Measurements from ENCODE around the gene SH3PXD2A.

The SH3PXD2A gene

DNA sequence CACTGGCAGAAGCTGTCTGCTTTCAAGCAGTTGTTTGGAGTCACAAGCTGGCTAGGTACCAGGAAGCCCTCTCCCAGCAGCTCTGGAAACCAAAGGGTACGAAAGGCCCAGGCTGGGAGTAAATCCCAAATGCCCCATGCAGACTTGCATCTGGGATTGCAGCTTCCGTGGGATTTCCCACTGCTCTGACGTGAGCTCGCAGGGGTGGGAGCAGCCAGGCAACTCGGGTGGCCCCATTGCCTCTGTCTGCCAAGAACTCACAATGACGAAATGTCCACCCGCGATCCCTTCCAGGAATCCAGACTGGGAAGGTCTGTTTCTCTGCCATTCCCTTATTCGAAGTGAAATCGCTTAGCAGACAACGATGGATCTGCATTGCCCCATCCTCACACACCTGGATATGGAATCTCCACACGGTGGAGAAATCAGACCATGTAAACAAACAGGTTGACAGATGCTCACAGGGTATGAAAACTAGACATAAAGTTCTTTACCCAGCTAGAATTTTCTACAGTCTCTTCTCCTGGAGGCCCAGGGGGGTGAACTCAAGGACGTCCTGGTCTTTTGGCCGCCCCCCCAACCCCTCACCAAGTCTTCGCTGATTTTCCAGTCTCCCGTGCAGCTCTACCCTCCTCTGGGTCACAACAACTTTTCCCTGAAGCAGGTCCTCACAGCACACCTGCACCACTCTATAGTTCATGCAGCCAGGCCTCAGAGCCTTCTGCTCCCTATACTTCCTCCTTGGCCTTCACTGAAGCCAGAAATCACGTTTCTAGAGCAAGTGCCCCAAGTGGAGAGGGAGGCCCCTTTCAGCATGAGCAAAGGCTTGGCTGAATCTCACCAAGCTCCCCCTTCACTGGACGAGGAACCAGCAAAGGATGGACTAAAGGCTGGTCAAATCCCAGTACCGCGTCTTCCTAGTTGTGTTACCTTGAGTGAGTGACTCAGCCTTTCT, 20.0 kb downstream of the SH3PXD2A start:
- Histone ChIP-seq H3K4me1 (ENCODE audit: insufficient read depth, low read length) (no peaks in the 10 kb centered on the region), H3K9ac (ENCODE audit: low read depth, low read length) (no peak overlapping the region), H3K79me2 (ENCODE audit: insufficient read depth, low read length) (no peaks in the 10 kb centered on the region), H3K4me3 (ENCODE audit: low read depth in 1 of 2, low read length in 2 of 2) (no peak overlapping the region), H3K27me3 (ENCODE audit: insufficient read depth, low read length, poor library complexity) (peaks cover 9% of the 10 kb centered on the region), H3K4me2 (ENCODE audit: insufficient read depth, low read length) (no peak overlapping the region), H3K36me3 (ENCODE audit: insufficient read depth, low read length) (no peaks in the 10 kb centered on the region), H2AFZ (ENCODE audit: low read depth, low read length) (no peak overlapping the region), H3K9me3 (ENCODE audit: insufficient read depth, low read length, severe bottlenecking) (peaks cover 4% of the 10 kb centered on the region), H3K27ac (ENCODE audit: low read length) (no peak overlapping the region), H4K20me1 (ENCODE audit: insufficient read depth, low read length) (no peaks in the 10 kb centered on the region)
- no peak for TF ChIP-seq EZH2 (IDR thresholded peaks at IDR 0.05; ENCODE audit: borderline replicate concordance, low read depth, low read length, severe bottlenecking)
- TF ChIP-seq, protein P1, sequence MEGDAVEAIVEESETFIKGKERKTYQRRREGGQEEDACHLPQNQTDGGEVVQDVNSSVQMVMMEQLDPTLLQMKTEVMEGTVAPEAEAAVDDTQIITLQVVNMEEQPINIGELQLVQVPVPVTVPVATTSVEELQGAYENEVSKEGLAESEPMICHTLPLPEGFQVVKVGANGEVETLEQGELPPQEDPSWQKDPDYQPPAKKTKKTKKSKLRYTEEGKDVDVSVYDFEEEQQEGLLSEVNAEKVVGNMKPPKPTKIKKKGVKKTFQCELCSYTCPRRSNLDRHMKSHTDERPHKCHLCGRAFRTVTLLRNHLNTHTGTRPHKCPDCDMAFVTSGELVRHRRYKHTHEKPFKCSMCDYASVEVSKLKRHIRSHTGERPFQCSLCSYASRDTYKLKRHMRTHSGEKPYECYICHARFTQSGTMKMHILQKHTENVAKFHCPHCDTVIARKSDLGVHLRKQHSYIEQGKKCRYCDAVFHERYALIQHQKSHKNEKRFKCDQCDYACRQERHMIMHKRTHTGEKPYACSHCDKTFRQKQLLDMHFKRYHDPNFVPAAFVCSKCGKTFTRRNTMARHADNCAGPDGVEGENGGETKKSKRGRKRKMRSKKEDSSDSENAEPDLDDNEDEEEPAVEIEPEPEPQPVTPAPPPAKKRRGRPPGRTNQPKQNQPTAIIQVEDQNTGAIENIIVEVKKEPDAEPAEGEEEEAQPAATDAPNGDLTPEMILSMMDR (IDR thresholded peaks at IDR 0.05; ENCODE audit: borderline replicate concordance, extremely low read depth, low read length, poor library complexity, severe bottlenecking) = no peak
- DNase-seq (no peak), ATAC-seq (ENCODE audit: insufficient read depth, low read depth) (no peak)

GRCh38 chr10:103834436-103835095, 20.8 kb downstream of the SH3PXD2A start:
- Histone ChIP-seq H3K27ac (ENCODE audit: low read length) (no peak overlapping the region), H3K4me2 (ENCODE audit: insufficient read depth, low read length) (no peak overlapping the region), H3K27me3 (ENCODE audit: insufficient read depth, low read length, poor library complexity) (peaks cover 12% of the 10 kb centered on the region), H4K20me1 (ENCODE audit: insufficient read depth, low read length) (no peaks in the 10 kb centered on the region), H2AFZ (ENCODE audit: low read depth, low read length) (no peak overlapping the region), H3K9ac (ENCODE audit: low read depth, low read length) (no peak overlapping the region), H3K4me1 (ENCODE audit: insufficient read depth, low read length) (no peaks in the 10 kb centered on the region), H3K4me3 (ENCODE audit: low read depth in 1 of 2, low read length in 2 of 2) (no peak overlapping the region), H3K9me3 (ENCODE audit: insufficient read depth, low read length, severe bottlenecking) (peaks cover 4% of the 10 kb centered on the region), H3K36me3 (ENCODE audit: insufficient read depth, low read length) (no peaks in the 10 kb centered on the region), H3K79me2 (ENCODE audit: insufficient read depth, low read length) (no peaks in the 10 kb centered on the region)
- no peak for ATAC-seq (ENCODE audit: insufficient read depth, low read depth)
- TF ChIP-seq, protein P1 (IDR thresholded peaks at IDR 0.05; ENCODE audit: borderline replicate concordance, extremely low read depth, low read length, poor library complexity, severe bottlenecking) = no peak
- TF ChIP-seq EZH2 (IDR thresholded peaks at IDR 0.05; ENCODE audit: borderline replicate concordance, low read depth, low read length, severe bottlenecking) = no peak
- no peak for DNase-seq

DNA sequence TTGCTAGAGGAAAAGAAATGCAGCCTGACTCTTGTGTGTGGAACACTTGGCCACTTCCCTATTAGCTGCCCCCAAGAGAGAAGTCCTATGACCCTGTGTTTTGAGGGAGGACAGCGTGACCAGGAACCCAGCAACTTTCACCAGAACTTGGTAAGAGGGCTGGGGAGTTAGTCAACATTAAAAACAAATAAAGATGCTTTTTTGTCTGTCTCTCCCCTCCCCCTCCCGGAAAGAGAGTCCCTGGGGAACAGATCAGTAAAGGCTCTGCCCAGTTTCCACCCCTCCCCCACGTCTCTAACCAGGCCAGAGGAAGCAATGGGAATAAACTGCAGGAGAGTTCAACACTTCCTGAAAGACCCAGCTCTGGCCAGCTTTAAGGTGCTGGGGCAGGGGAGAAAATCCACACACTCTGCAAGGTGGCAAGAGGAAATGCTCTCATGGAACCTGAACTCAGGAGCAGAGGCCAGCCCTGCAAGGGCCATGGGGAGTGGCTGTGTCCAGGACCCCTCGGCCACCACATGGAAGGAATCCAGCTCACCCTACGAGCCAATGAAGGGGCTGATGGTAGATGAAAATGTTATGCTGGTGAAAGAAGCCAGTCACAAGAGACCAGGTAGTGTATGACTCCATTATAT, 21.5 kb downstream of the SH3PXD2A start:
- Histone ChIP-seq H3K27me3 (ENCODE audit: insufficient read depth, low read length, poor library complexity) (peaks cover 12% of the 10 kb centered on the region), H3K79me2 (ENCODE audit: insufficient read depth, low read length) (no peaks in the 10 kb centered on the region), H4K20me1 (ENCODE audit: insufficient read depth, low read length) (no peaks in the 10 kb centered on the region), H3K4me2 (ENCODE audit: insufficient read depth, low read length) (no peak overlapping the region), H3K9ac (ENCODE audit: low read depth, low read length) (no peak overlapping the region), H2AFZ (ENCODE audit: low read depth, low read length) (no peak overlapping the region), H3K36me3 (ENCODE audit: insufficient read depth, low read length) (no peaks in the 10 kb centered on the region), H3K27ac (ENCODE audit: low read length) (no peak overlapping the region), H3K4me1 (ENCODE audit: insufficient read depth, low read length) (no peaks in the 10 kb centered on the region), H3K9me3 (ENCODE audit: insufficient read depth, low read length, severe bottlenecking) (peaks cover 4% of the 10 kb centered on the region), H3K4me3 (ENCODE audit: low read depth in 1 of 2, low read length in 2 of 2) (no peak overlapping the region)
- DNase-seq (no peak), ATAC-seq (ENCODE audit: insufficient read depth, low read depth) (no peak)
- no peak for TF ChIP-seq EZH2 (IDR thresholded peaks at IDR 0.05; ENCODE audit: borderline replicate concordance, low read depth, low read length, severe bottlenecking)
- TF ChIP-seq, protein P1 (IDR thresholded peaks at IDR 0.05; ENCODE audit: borderline replicate concordance, extremely low read depth, low read length, poor library complexity, severe bottlenecking) = no peak

Measured in DND-41 (cell line).